SU-DHL-6 (cell line): ENCODE data around the gene TMEM80.
"Not testable (repeated sequence)": the region's sequence is repeated elsewhere in the genome, so short reads cannot be mapped to it uniquely, and the experiment has no call there.

Experiments used
- H2AFZ ChIP-seq: fragments of 200-600 bp; sonication (generic); 2 replicates; pipeline ENCODE4 v1.6.1; 2014; ENCODE audit warnings: low read depth, mild to moderate bottlenecking, moderate library complexity, mixed read lengths, antibody characterized with exemption, low read length; ENCODE audit not compliant: severe bottlenecking
- H3F3A ChIP-seq: fragments of 200-600 bp; shearing (Covaris generic); 2 replicates; pipeline ENCODE4 v1.6.0; 2016; ENCODE audit warnings: antibody characterized with exemption, mild to moderate bottlenecking; ENCODE audit not compliant: insufficient read depth
- H3K27ac ChIP-seq: fragments of 200-600 bp; sonication (generic); 2 replicates; pipeline ENCODE4 v1.5.1; 2016; ENCODE audit warnings: low read depth, mild to moderate bottlenecking, low read length, moderate library complexity, mixed read lengths
- H3K27me3 ChIP-seq: fragments of 200-600 bp; sonication (generic), shearing (Covaris generic); 2 replicates; pipeline ENCODE4 v1.6.0; 2014; ENCODE audit warnings: mild to moderate bottlenecking, low read length
- H3K36me3 ChIP-seq: fragments of 200-600 bp; sonication (generic); 2 replicates; pipeline ENCODE4 v1.6.1; 2014; ENCODE audit warnings: mild to moderate bottlenecking, low read length, mixed read lengths
- H3K4me2 ChIP-seq: fragments of 300-600, 200-600 bp; shearing (Covaris generic), sonication (generic); 2 replicates; pipeline ENCODE4 v1.6.0; 2014; ENCODE audit warnings: low read length, low read depth, mild to moderate bottlenecking; ENCODE audit not compliant: poor library complexity, severe bottlenecking
- H3K4me3 ChIP-seq: fragments of 200-600 bp; sonication (generic); 2 replicates; pipeline ENCODE4 v1.5.1; 2014; ENCODE audit warnings: antibody characterized with exemption, low read length, mild to moderate bottlenecking, mixed read lengths; ENCODE audit not compliant: insufficient read depth, poor library complexity, severe bottlenecking
- H3K79me2 ChIP-seq: fragments of 200-600 bp; sonication (generic); 2 replicates; pipeline ENCODE4 v1.6.1; 2014; ENCODE audit warnings: mild to moderate bottlenecking, low read length, moderate library complexity; ENCODE audit not compliant: insufficient read depth
- H3K9ac ChIP-seq: fragments of 200-600 bp; sonication (generic); 2 replicates; pipeline ENCODE4 v1.7.0; 2014; ENCODE audit warnings: mild to moderate bottlenecking, low read length
- H3K9me2 ChIP-seq: fragments of 200-600 bp; sonication (generic); replicated peaks from 2 replicates; pipeline ENCODE4 v1.6.1; 2014; ENCODE audit warnings: low read length; ENCODE audit not compliant: insufficient read depth
- H3K9me3 ChIP-seq: fragments of 200-600 bp; sonication (generic); 2 replicates; pipeline ENCODE4 v1.6.1; 2014; ENCODE audit warnings: low read length, mixed read lengths; ENCODE audit not compliant: insufficient read depth
- H4K20me1 ChIP-seq: fragments of 200-600 bp; sonication (generic); 2 replicates; pipeline ENCODE4 v1.6.1; 2014; ENCODE audit warnings: low read depth, mild to moderate bottlenecking, antibody characterized with exemption, low read length, moderate library complexity, mixed read lengths
- CTCF ChIP-seq: fragments of 200-600 bp; sonication (generic); IDR thresholded peaks from one replicate; pipeline ENCODE4 v1.5.1; 2017; ENCODE audit warnings: antibody characterized with exemption, mild to moderate bottlenecking, low read length, moderate library complexity; ENCODE audit not compliant: insufficient read depth, poor library complexity, severe bottlenecking
- EZH2phosphoT487 ChIP-seq: fragments of 200-600 bp; sonication (generic), shearing (Covaris generic); conservative IDR thresholded peaks from 2 replicates; pipeline ENCODE4 v1.6.1; 2018; ENCODE audit warnings: mild to moderate bottlenecking, antibody characterized with exemption, low read length, moderate library complexity, mixed read lengths

Gene TMEM80

GRCh38 chr11:653837-654236, 41.8 kb upstream of the TMEM80 start:
- Histone ChIP-seq H3K9me2 (no peaks in the 10 kb centered on the region), H3K9ac (no peak overlapping the region), H3K9me3 (no peaks in the 10 kb centered on the region), H4K20me1 (no peaks in the 10 kb centered on the region), H3K79me2 (no peaks in the 10 kb centered on the region), H3K27ac (no peak overlapping the region), H2AFZ (no peak overlapping the region), H3K36me3 (no peaks in the 10 kb centered on the region), H3F3A (no peaks in the 10 kb centered on the region), H3K4me2 (no peak overlapping the region), H3K27me3 (no peaks in the 10 kb centered on the region), H3K4me3 (no peak overlapping the region)
- TF ChIP-seq EZH2phosphoT487 (no peak), CTCF (no peak)

GRCh38 chr11:654444-654843, 41.2 kb upstream of the TMEM80 start:
- not testable (repeated sequence) for H4K20me1 ChIP-seq, H3K79me2 ChIP-seq, H3K9me3 ChIP-seq, H3K9ac ChIP-seq, H3K4me3 ChIP-seq, H3K27ac ChIP-seq, H3K9me2 ChIP-seq, H3K4me2 ChIP-seq, H3F3A ChIP-seq, H2AFZ ChIP-seq, H3K36me3 ChIP-seq, H3K27me3 ChIP-seq

- H3F3A ChIP-seq = no peaks in the 10 kb centered on the region
- no peak overlapping the region for H2AFZ ChIP-seq
- H3K4me2 ChIP-seq = no peak overlapping the region
- no peak overlapping the region for H3K27ac ChIP-seq
- H3K27me3 ChIP-seq = no peaks in the 10 kb centered on the region
- no peaks in the 10 kb centered on the region for H3K9me3 ChIP-seq
- no peaks in the 10 kb centered on the region for H3K79me2 ChIP-seq
- TF ChIP-seq EZH2phosphoT487 (no peak), CTCF (no peak)
- H3K9ac ChIP-seq = no peak overlapping the region
- H3K36me3 ChIP-seq = no peaks in the 10 kb centered on the region
- H4K20me1 ChIP-seq = no peaks in the 10 kb centered on the region
- H3K9me2 ChIP-seq = no peaks in the 10 kb centered on the region
- H3K4me3 ChIP-seq = no peak overlapping the region
Measured at GRCh38 chr11:655036-655726, 40.4 kb upstream of the TMEM80 start.

GRCh38 chr11:656426-656825, 39.2 kb upstream of the TMEM80 start:
- H3K79me2 ChIP-seq = no peaks in the 10 kb centered on the region
- no peaks in the 10 kb centered on the region for H4K20me1 ChIP-seq
- no peak overlapping the region for H3K4me3 ChIP-seq
- no peak overlapping the region for H3K4me2 ChIP-seq
- H3F3A ChIP-seq = no peaks in the 10 kb centered on the region
- H3K9ac ChIP-seq = no peak overlapping the region
- H3K27ac ChIP-seq = no peak overlapping the region
- no peaks in the 10 kb centered on the region for H3K9me3 ChIP-seq
- TF ChIP-seq CTCF = no peak
- no peak for TF ChIP-seq EZH2phosphoT487
- no peak overlapping the region for H2AFZ ChIP-seq
- no peaks in the 10 kb centered on the region for H3K9me2 ChIP-seq
- H3K27me3 ChIP-seq = no peaks in the 10 kb centered on the region
- H3K36me3 ChIP-seq = no peaks in the 10 kb centered on the region
